A549 (cell line): Measurements from ENCODE around the gene TSPAN18.

Experiments used
- CHD2 ChIP-seq: fragments of 150-350 bp; IDR thresholded peaks from 2 replicates; pipeline ENCODE4 v1.6.1; 2014; ENCODE audit warnings: low read length; ENCODE audit not compliant: partially characterized antibody
- JUN ChIP-seq, 2 experiments: fragments of >200 bp; sonication (Bioruptor Twin); formaldehyde crosslinking; IDR thresholded peaks; 2 replicates in 1 of 2; 3 replicates in 1 of 2; pipeline ENCODE4 v1.6.1; 2016 to 2017
- MAZ ChIP-seq: fragments of 150-350 bp; IDR thresholded peaks from 2 replicates; pipeline ENCODE4 v1.6.1; 2014; ENCODE audit warnings: antibody characterized with exemption, low read depth, low read length, borderline replicate concordance
- POLR2A ChIP-seq: IDR thresholded peaks from 2 replicates; pipeline ENCODE4 v1.6.1; 2012; ENCODE audit warnings: mild to moderate bottlenecking, low read length
- POLR2AphosphoS2 ChIP-seq: conservative IDR thresholded peaks from 2 replicates; pipeline ENCODE4 v1.6.1; 2012; ENCODE audit warnings: low read length, improper control_type of control experiment, inconsistent platforms
- RFX5 ChIP-seq: fragments of 450-650 bp; IDR thresholded peaks from 2 replicates; pipeline ENCODE4 v1.7.1; 2014; ENCODE audit warnings: antibody characterized with exemption, mild to moderate bottlenecking, moderate library complexity
- SMC3 ChIP-seq: fragments of >200 bp; sonication (Bioruptor Twin); formaldehyde crosslinking; IDR thresholded peaks from 3 replicates; pipeline ENCODE4 v1.6.1; 2018; ENCODE audit warnings: inconsistent platforms
- TF ChIP-seq, protein P1 (sequence below): fragments of 200-600 bp; sonication (generic); IDR thresholded peaks from 2 replicates; pipeline ENCODE4 v1.6.1; 2016; ENCODE audit warnings: antibody characterized with exemption, mild to moderate bottlenecking, moderate library complexity
- TF ChIP-seq, protein P2 (sequence below): fragments of >200 bp; sonication (Bioruptor Twin); formaldehyde crosslinking; IDR thresholded peaks from 3 replicates; pipeline ENCODE4 v1.5.1; 2016
- TF ChIP-seq, protein P3 (sequence below): IDR thresholded peaks from 2 replicates; pipeline ENCODE4 v1.6.1; 2012
- TF ChIP-seq, protein P4 (sequence below): IDR thresholded peaks from 2 replicates; pipeline ENCODE4 v1.6.1; 2012; ENCODE audit warnings: low read depth, borderline replicate concordance

DNA sequence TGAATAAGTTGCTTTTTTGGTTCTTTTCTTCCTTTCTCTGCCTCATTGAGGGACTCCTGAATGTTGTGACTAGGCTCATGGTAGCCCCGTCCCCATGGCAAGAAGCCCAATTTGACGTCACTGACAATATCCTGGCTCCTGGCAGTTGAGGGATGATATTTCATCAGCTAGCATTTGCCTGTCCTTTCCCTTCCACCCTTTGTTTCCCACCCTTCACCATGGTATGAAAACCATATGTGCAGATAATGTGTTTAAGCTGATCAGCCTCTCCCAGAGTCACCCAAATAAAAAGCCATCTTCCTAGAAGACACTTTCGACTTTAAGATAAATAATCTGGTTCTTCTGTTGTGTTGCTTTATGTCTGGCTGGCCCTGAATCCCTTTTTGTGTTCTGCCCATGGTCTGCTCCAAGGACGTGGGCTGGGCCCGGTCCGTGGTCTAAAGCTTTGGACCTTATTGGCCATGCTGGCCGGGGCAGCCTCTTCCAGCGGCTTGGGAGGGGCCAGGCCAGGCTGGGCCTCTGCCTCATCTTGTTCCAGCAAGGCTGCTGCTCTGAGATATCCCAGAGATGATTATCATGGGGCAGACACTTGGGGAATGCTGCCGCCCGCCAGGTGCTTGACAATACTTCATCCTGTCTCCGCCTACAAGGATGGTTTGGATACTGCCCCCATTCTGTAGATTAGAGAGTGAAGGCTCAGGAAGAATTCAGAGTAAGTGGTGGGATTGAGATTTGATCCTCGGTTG lies 5.1 kb downstream of the TSPAN18 start:
- TF ChIP-seq, protein P1, sequence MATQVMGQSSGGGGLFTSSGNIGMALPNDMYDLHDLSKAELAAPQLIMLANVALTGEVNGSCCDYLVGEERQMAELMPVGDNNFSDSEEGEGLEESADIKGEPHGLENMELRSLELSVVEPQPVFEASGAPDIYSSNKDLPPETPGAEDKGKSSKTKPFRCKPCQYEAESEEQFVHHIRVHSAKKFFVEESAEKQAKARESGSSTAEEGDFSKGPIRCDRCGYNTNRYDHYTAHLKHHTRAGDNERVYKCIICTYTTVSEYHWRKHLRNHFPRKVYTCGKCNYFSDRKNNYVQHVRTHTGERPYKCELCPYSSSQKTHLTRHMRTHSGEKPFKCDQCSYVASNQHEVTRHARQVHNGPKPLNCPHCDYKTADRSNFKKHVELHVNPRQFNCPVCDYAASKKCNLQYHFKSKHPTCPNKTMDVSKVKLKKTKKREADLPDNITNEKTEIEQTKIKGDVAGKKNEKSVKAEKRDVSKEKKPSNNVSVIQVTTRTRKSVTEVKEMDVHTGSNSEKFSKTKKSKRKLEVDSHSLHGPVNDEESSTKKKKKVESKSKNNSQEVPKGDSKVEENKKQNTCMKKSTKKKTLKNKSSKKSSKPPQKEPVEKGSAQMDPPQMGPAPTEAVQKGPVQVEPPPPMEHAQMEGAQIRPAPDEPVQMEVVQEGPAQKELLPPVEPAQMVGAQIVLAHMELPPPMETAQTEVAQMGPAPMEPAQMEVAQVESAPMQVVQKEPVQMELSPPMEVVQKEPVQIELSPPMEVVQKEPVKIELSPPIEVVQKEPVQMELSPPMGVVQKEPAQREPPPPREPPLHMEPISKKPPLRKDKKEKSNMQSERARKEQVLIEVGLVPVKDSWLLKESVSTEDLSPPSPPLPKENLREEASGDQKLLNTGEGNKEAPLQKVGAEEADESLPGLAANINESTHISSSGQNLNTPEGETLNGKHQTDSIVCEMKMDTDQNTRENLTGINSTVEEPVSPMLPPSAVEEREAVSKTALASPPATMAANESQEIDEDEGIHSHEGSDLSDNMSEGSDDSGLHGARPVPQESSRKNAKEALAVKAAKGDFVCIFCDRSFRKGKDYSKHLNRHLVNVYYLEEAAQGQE: no peak
- TF ChIP-seq MAZ (no peak), POLR2AphosphoS2 (no peak), SMC3 (no peak), JUN (IDR thresholded peaks at IDR 0.05) (no peak), CHD2 (no peak), POLR2A (no peak), RFX5 (no peak)
- TF ChIP-seq, protein P2, sequence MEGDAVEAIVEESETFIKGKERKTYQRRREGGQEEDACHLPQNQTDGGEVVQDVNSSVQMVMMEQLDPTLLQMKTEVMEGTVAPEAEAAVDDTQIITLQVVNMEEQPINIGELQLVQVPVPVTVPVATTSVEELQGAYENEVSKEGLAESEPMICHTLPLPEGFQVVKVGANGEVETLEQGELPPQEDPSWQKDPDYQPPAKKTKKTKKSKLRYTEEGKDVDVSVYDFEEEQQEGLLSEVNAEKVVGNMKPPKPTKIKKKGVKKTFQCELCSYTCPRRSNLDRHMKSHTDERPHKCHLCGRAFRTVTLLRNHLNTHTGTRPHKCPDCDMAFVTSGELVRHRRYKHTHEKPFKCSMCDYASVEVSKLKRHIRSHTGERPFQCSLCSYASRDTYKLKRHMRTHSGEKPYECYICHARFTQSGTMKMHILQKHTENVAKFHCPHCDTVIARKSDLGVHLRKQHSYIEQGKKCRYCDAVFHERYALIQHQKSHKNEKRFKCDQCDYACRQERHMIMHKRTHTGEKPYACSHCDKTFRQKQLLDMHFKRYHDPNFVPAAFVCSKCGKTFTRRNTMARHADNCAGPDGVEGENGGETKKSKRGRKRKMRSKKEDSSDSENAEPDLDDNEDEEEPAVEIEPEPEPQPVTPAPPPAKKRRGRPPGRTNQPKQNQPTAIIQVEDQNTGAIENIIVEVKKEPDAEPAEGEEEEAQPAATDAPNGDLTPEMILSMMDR: no peak
- TF ChIP-seq, protein P3, sequence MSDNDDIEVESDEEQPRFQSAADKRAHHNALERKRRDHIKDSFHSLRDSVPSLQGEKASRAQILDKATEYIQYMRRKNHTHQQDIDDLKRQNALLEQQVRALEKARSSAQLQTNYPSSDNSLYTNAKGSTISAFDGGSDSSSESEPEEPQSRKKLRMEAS: no peak
- TF ChIP-seq, protein P4, sequence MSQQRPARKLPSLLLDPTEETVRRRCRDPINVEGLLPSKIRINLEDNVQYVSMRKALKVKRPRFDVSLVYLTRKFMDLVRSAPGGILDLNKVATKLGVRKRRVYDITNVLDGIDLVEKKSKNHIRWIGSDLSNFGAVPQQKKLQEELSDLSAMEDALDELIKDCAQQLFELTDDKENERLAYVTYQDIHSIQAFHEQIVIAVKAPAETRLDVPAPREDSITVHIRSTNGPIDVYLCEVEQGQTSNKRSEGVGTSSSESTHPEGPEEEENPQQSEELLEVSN: no peak
